ENCODE results near the gene ZXDA.

DNA sequence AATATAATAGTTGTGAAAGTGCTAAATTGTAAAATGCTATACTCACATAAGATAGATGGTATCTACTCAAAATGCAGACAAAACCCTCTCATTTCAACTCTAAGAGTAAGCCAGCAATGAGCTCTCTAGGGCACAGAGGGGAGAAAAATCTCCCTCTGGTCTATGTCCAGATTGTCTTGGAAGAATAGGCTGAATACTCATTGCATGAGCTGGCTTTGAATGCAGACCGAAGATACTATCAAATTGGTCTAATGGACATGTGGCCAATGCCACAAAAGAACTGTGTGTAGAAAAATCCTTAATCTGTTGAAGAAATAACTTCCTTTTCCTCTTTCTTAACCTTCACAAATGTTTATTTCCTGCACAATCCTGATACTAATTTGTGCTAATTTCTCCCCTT is 3.5 kb downstream of the ZXDA start:
- TF ChIP-seq POLR2AphosphoS5 (IDR thresholded peaks at IDR 0.05) (no peak), CTCF (IDR thresholded peaks at IDR 0.05) (no peak)

Data from stomach (tissue), 4 donors.